Activated T-cell treated with anti-CD3 and anti-CD28 coated beads, Interleukin-2, amount 50 U/mL, for 48 hours (primary cell): ENCODE results near the gene B4GALNT2.

Experiments
- DNase-seq, 2 experiments: peaks; one replicate each; pipeline ENCODE4 v3.0.0-alpha.2; 2020

The B4GALNT2 gene

DNA sequence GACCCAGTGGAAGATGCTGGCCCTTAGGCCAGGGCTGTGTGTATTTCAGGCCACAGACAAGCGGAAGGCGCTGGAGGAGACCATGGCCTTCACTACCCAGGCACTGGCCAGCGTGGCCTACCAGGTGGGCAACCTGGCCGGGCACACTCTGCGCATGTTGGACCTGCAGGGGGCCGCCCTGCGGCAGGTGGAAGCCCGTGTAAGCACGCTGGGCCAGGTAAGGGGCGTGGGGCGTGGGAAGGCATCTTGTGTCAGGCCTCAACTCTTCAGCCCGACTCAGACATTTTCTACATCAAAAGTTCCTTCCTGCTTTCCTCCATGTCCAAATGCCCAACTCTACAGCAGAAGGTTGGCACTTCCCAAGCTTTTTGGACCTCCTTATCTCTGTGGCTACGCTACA lies 83.9 kb downstream of the B4GALNT2 start:
- DNase-seq = no peak

DNA sequence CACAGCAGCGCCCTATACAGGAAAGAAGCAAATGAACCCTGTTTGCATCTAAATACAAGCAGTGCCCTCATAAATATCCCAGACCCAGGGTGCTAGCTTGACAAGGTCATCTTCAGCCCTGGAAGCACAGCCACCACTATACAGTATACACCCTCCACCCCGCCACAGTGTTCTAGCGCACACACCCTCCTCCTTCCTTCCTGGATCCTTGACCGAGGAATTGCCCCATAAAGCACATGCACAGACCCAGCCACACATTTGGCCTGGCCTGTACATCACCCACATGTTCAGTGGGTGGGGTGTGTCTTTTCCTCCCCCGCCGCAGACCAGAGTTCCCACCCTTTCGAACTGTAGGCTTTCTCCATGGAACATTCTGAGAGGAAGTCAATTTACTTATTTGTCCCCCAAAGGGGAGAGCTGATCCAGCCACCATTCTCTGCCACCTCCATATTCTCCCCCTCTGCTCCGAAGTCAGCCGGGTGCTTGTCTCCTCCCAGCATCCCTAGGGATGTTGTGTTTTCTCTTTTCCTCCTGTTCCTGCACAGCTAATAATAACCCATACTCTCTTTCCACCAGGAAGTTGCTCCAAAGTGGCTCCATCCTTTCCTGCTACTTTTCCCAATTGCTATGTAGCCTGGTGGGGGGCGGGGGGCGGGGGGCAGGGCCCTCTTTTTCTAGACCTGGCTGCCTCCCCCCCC lies 84.5 kb downstream of the B4GALNT2 start:
- no peak for DNase-seq

DNA sequence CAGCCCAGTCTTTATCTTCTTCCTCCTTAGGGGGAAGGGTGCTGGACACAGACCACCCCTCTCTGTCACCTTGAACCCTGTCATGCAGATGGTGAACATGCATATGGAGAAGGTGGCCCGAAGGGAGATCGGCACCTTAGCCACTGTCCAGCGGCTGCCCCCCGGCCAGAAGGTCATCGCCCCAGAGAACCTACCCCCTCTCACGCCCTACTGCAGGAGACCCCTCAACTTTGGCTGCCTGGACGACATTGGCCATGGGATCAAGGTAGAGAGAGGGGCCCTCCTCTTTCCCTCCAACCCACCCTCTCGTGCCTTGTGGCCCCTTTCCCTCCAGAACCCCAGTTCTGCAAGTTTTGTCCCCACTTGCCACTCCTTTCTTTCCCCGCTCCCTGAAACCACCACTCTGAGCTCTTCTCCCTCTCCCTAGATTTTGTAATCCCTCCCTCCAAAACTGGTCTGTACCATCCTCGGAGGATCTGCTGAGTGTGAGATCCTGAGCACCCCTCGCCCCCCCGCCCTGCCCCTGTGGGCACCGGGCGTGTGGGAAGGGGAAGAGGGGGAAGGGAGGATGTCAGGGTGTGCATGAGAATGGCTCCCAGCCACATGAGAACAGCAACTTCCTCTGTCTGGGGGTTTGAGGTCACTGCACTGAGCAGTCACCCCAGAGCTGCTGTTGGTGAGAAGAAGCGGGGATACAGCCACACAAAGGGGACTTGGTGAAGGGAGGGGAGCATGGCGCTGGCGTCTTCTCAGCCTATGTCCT lies 85.3 kb downstream of the B4GALNT2 start:
- DNase-seq = peak; percentile 64 to 67

DNA sequence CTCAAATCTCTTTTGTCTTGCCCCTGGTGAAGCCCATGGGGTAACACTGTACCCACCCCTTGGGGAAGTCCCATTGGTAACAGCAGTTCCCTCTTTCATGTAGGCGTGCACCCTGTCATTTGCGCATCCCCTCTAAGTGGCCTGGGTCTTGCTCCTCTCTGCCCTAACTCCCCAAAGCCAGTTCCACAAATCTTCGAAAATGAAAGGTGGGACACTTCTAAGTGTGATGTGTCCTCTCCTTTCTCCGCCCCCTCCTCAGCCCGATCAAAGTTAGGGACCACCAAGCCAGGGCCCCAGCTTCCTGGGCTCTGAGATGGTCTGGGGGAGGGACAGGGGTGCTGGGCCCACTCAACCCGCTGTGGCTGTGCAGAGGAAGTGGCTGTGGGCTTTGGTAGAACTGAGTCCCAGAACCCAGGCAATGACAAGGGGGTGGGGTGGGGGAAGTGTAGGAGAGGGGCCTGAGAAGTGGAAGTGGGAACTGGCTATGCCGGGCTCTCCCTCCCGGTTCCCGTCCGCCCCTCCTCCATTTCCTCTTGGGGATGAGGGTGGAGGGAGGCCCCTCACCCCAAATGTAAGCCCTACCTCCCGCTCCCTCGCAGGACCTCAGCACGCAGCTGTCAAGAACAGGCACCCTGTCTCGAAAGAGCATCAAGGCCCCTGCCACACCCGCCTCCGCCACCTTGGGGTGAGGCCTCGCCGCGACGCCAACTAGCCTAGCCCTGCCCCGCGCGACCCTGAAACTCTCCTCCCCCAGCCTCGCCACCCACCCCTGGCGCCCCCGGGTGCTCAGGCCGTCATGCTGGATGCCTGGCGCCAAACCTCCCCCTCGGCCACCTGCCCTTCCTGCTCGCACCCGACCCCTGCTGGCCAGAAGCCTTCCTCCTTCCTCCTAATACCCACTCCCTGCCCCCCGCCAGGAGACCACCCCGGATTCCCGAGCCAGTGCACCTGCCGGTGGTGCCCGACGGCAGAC lies 86.7 kb downstream of the B4GALNT2 start:
- DNase-seq = peak; percentile 57 to 62

DNA sequence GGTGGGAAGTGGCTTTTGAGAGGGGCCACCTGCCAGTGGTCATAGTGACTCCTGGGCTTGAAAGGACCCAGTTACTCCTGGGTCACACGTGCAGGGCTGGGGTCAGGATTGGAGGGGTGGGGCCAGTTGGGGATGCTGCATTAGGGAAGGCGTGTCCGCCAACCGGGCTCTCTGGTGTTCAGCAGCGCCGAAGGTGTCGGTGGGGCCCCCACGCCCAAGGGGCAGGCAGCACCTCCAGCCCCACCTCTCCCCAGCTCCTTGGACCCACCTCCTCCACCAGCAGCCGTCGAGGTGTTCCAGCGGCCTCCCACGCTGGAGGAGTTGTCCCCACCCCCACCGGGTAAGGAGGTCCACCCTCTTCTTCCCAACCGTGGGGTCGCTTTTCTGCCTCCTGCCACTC lies 87.4 kb downstream of the B4GALNT2 start:
- no peak for DNase-seq

DNA sequence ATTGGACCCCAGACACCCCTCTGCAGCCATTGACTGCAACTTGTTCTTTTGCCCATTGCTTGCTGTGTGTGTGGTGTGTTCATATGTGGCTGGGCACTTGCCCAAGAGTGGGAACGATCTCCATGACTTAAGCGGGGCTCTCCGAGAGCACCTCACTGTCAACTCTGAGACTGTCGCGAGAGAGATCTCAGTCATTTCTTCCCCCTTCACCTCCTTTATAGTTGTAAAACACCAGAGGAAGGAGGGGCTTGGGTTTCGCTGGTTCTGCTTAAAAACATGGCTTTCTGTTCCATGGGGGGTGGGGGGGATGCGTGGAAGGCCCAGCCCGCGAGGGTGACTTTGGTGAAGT lies 90.6 kb downstream of the B4GALNT2 start:
- DNase-seq = no peak

DNA sequence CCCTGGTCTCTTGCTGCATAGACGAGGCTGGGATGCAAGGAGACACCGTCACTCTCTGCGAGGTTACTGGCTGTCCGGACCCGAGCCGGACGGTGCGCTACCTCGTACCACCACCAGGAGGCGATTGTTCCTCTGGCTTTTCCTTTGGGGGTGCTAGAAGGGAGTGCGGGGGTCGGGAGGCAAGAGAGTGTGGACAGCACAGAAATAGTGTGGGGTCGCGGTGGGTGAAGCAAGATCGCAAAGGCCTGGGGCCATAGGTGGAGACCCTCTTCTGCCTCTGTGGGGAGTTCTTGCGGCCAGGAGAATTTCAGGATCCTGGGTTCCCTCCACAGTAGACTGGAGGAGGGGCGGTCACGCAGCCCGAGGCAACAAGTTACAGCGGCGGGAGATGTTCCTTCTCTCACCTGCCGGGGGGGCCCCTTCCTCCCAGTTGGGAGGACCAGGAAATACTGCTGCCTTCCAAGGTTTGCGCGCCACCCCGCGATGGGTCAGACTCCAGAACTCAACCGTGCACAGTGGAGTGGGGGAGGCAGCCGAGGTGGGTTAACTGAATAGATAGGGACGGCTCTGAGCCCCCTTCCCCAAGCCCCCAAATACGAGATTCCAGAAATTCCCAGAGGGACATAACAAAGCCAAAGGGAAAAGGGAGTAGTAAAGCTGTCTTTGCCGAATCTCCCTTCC lies 91.1 kb downstream of the B4GALNT2 start:
- peak; percentile 88 to 89 for DNase-seq

DNA sequence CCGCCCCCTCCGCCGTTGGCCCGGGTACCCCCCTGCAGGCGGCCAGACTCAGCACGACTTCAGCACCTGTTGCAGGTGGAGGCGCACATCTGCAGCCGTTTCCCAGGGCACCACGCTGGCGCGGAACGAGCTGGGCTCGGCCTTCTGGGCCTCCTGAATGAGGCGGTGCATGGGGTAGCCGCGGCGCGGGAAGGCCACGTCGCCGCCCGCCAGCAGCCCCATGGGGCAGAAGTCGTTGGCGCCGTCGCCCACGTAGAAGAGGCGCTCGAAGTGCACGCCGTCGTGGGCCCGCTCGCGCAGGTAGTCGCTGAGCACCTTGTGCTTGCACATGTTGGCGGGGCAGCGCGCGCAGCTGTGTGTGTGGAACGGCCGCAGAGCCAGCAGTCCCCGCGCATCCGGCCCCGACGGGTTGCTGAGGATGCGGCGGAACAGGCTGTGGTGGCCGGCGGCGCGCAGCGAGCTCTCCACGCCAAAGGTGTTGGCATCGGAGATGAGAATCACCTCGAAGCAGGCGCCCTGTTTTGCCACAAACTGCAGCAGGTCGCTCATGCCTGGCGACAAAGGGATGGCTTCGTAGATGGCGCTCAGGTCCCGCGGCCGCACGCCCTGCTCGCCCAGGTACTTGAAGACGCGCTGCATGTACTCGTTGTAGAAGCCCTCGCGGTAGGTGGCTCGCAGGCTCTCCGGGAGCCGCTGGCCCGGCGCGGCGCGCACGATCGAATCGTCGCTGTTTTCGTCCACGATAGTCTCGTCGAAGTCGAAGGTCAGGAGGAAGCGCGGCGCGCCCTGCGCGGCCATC lies 91.8 kb downstream of the B4GALNT2 start:
- DNase-seq = peak; percentile 62 to 67

DNA sequence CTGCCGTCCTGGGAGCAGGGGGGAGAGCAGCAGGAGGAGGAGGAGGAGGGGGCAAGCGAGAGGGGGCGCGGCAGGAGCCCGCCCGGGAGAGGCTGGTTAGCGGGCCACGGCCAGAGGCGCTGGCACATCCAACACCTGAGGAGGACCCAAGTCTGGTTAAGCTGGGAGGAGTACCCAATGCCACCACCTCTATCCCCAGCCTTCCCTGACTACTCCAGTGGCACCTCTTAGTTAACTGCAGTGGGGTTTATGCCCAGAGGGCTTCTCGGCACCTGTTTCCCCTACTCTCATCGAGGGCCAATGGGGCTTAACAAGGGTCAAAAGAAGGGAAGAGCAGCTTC lies 92.4 kb downstream of the B4GALNT2 start:
- DNase-seq = no peak

DNA sequence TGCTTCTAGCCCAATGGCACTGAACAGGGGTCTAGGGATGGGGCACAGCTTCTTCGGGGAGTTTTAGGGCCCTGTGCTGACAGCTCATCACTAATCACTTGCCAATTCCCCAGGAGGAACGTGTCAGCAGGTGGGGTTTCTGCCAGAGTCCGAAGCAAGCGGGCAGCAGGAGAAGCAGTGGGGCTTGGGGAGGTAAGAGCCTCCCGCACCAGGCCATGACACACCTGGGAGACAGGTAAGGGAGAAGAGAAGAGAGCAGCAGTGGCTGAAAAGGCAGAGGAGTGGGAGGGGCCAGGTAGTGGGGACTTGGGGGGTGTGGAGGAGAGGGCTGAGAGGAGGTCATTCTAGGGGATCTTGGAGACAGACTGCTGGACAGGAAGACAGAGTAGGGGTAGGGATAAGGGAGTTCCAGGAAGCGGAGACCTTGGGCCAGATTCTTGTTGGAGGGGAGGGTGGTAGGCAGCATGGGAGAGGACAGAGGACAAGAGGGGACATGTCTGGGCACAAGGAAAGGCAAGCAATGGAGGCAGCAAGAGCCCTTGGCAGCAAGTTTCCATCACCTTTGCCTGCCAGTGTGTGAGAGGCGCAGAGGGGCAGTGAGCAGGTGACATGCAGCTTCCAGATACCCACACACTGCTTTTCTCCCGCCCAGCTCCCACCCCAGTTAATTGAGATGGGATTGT lies 93.1 kb downstream of the B4GALNT2 start:
- DNase-seq = no peak
